ENCODE results near the gene PTPRK.

The PTPRK gene

GRCh38 chr6:128517124-128517523 is 3.3 kb downstream of the PTPRK start:
- no peak for DNase-seq (ENCODE audit: extremely low read depth in 1 of 2, low read depth in 1 of 2)

- DNase-seq (ENCODE audit: extremely low read depth in 1 of 2, low read depth in 1 of 2): no peak
Observed at GRCh38 chr6:128516514-128516898, 3.9 kb downstream of the PTPRK start.

GRCh38 chr6:128515550-128516513 is 4.6 kb downstream of the PTPRK start:
- DNase-seq (ENCODE audit: extremely low read depth in 1 of 2, low read depth in 1 of 2): no peak

GRCh38 chr6:128513878-128514277 is 6.5 kb downstream of the PTPRK start:
- DNase-seq (ENCODE audit: extremely low read depth in 1 of 2, low read depth in 1 of 2): no peak

- DNase-seq (ENCODE audit: extremely low read depth in 1 of 2, low read depth in 1 of 2): no peak
Observed at GRCh38 chr6:128512296-128512695, 8.1 kb downstream of the PTPRK start.

- DNase-seq (ENCODE audit: extremely low read depth in 1 of 2, low read depth in 1 of 2): no peak
Observed at GRCh38 chr6:128511506-128511905, 8.9 kb downstream of the PTPRK start.

GRCh38 chr6:128509709-128510108 is 10.7 kb downstream of the PTPRK start:
- DNase-seq (ENCODE audit: extremely low read depth in 1 of 2, low read depth in 1 of 2): no peak

GRCh38 chr6:128508588-128509296 is 11.7 kb downstream of the PTPRK start:
- no peak for DNase-seq (ENCODE audit: extremely low read depth in 1 of 2, low read depth in 1 of 2)

- DNase-seq (ENCODE audit: extremely low read depth in 1 of 2, low read depth in 1 of 2): no peak
Observed at GRCh38 chr6:128507337-128508310, 12.8 kb downstream of the PTPRK start.

GRCh38 chr6:128505603-128506002 is 14.8 kb downstream of the PTPRK start:
- no peak for DNase-seq (ENCODE audit: extremely low read depth in 1 of 2, low read depth in 1 of 2)

GRCh38 chr6:128504003-128504654 is 16.3 kb downstream of the PTPRK start:
- no peak for DNase-seq (ENCODE audit: extremely low read depth in 1 of 2, low read depth in 1 of 2)

- DNase-seq (ENCODE audit: extremely low read depth in 1 of 2, low read depth in 1 of 2): no peak
Observed at GRCh38 chr6:128500749-128501600, 19.4 kb downstream of the PTPRK start.

GRCh38 chr6:128500014-128500413 is 20.4 kb downstream of the PTPRK start:
- no peak for DNase-seq (ENCODE audit: extremely low read depth in 1 of 2, low read depth in 1 of 2)

GRCh38 chr6:128499079-128499731 is 21.2 kb downstream of the PTPRK start:
- DNase-seq (ENCODE audit: extremely low read depth in 1 of 2, low read depth in 1 of 2): no peak

- no peak for DNase-seq (ENCODE audit: extremely low read depth in 1 of 2, low read depth in 1 of 2)
Observed at GRCh38 chr6:128498234-128498633, 22.2 kb downstream of the PTPRK start.

- DNase-seq (ENCODE audit: extremely low read depth in 1 of 2, low read depth in 1 of 2): no peak
Observed at GRCh38 chr6:128495536-128496333, 24.7 kb downstream of the PTPRK start.

- no peak for DNase-seq (ENCODE audit: extremely low read depth in 1 of 2, low read depth in 1 of 2)
Observed at GRCh38 chr6:128494440-128494839, 26.0 kb downstream of the PTPRK start.

GRCh38 chr6:128493877-128494276 is 26.5 kb downstream of the PTPRK start:
- no peak for DNase-seq (ENCODE audit: extremely low read depth in 1 of 2, low read depth in 1 of 2)
